ENCODE data around the gene BNIP5.

DNA sequence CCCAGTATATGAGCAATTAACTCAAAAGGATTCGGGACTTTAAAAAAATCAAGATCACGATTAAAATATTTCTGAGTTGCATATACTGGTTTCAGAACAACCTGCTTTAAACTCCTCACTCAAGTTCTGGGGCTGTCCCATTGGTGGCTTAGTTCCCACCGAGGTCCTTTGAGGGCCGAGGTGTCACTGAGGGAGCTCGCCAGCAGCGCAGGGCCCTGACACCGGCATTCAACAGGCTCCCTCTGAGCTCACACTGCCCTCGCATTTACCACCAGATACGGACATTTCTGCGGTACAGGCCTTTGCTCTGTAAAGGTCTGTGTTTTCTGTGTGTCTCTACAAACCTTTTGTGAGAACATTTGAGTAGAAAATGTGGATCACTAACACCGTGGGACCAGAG is 24.4 kb upstream of the BNIP5 start:
- TF ChIP-seq RARB (CRISPR knock-in tag; IDR thresholded peaks at IDR 0.05) (no peak), ZNF565 (CRISPR knock-in tag; conservative IDR thresholded peaks at IDR 0.05; ENCODE audit: low read depth) (no peak)
- TF ChIP-seq, protein P1, sequence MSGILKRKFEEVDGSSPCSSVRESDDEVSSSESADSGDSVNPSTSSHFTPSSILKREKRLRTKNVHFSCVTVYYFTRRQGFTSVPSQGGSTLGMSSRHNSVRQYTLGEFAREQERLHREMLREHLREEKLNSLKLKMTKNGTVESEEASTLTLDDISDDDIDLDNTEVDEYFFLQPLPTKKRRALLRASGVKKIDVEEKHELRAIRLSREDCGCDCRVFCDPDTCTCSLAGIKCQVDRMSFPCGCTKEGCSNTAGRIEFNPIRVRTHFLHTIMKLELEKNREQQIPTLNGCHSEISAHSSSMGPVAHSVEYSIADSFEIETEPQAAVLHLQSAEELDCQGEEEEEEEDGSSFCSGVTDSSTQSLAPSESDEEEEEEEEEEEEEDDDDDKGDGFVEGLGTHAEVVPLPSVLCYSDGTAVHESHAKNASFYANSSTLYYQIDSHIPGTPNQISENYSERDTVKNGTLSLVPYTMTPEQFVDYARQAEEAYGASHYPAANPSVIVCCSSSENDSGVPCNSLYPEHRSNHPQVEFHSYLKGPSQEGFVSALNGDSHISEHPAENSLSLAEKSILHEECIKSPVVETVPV (CRISPR knock-in tag; IDR thresholded peaks at IDR 0.05), result no peak
- TF ChIP-seq, protein P2, sequence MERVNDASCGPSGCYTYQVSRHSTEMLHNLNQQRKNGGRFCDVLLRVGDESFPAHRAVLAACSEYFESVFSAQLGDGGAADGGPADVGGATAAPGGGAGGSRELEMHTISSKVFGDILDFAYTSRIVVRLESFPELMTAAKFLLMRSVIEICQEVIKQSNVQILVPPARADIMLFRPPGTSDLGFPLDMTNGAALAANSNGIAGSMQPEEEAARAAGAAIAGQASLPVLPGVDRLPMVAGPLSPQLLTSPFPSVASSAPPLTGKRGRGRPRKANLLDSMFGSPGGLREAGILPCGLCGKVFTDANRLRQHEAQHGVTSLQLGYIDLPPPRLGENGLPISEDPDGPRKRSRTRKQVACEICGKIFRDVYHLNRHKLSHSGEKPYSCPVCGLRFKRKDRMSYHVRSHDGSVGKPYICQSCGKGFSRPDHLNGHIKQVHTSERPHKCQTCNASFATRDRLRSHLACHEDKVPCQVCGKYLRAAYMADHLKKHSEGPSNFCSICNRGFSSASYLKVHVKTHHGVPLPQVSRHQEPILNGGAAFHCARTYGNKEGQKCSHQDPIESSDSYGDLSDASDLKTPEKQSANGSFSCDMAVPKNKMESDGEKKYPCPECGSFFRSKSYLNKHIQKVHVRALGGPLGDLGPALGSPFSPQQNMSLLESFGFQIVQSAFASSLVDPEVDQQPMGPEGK (CRISPR knock-in tag; IDR thresholded peaks at IDR 0.05; ENCODE audit: borderline replicate concordance), result no peak
- TF ChIP-seq, protein P3, sequence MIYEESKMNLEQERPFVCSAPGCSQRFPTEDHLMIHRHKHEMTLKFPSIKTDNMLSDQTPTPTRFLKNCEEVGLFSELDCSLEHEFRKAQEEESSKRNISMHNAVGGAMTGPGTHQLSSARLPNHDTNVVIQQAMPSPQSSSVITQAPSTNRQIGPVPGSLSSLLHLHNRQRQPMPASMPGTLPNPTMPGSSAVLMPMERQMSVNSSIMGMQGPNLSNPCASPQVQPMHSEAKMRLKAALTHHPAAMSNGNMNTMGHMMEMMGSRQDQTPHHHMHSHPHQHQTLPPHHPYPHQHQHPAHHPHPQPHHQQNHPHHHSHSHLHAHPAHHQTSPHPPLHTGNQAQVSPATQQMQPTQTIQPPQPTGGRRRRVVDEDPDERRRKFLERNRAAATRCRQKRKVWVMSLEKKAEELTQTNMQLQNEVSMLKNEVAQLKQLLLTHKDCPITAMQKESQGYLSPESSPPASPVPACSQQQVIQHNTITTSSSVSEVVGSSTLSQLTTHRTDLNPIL (CRISPR knock-in tag; IDR thresholded peaks at IDR 0.05; ENCODE audit: low read depth), result no peak
